ENCODE measurements around the gene PSMC5.

DNA sequence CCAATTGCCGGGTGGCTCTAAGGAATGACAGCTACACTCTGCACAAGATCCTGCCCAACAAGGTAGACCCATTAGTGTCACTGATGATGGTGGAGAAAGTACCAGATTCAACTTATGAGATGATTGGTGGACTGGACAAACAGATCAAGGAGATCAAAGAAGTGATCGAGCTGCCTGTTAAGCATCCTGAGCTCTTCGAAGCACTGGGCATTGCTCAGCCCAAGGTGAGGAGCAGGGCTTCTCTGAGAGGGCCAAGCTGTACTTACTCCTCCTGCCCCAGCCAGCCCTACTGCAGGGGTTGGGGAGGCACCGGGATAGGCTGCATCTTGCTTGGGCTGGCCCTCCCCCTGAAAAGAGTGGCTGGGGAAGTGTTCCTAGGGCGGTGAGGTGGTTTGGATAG, 3.0 kb downstream of the PSMC5 start:
- no peak for TF ChIP-seq TSHZ2 (CRISPR knock-in tag; IDR thresholded peaks at IDR 0.05)
- TF ChIP-seq PATZ1 (CRISPR knock-in tag; IDR thresholded peaks at IDR 0.05; ENCODE audit: borderline replicate concordance) = no peak
- TF ChIP-seq ESRRG (CRISPR knock-in tag; IDR thresholded peaks at IDR 0.05) = no peak
